CD4-positive, alpha-beta T cell treated with Interleukin-6 for 4 hours (primary cell): Measurements from ENCODE around the gene NLRP1.
"Not testable (repeated sequence)": the region's sequence is repeated elsewhere in the genome, so short reads cannot be mapped to it uniquely, and the experiment has no call there.

ENCODE experiments used
- DNase-seq: peaks from one replicate; pipeline ENCODE4 v3.0.0-alpha.2; 2020; ENCODE audit warnings: mixed read lengths

NLRP1 gene

GRCh38 chr17:5585836-5586521 lies 1.7 kb upstream of the NLRP1 start:
- DNase-seq, result peak; percentile 53

DNA sequence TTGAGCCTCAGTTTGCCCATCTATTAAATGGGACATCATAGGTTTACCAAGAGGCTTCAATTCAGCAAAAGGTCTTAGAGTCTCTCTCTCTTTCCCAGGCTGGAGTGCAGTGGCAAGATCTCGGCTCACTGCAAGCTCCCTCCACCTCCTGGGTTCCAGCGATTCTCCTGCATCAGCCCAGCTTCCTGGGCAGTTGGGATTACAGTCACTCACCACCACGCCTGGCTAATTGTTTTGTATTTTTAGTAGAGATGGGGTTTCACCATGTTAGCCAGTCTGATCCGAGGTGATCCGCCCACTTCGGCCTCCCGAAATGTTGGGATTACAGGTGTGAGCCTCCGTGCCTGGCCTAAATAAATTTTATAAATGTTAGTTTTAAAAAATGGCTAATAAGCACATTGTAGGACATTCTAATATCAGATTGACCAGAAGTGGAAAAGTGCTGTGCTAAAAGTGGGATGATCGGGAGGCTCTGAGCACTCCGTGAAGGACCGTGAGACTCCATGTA lies 1.0 kb upstream of the NLRP1 start:
- DNase-seq, result no peak

GRCh38 chr17:5583426-5584382 lies 605 bp downstream of the NLRP1 start:
- peak; percentile 14 for DNase-seq

DNA sequence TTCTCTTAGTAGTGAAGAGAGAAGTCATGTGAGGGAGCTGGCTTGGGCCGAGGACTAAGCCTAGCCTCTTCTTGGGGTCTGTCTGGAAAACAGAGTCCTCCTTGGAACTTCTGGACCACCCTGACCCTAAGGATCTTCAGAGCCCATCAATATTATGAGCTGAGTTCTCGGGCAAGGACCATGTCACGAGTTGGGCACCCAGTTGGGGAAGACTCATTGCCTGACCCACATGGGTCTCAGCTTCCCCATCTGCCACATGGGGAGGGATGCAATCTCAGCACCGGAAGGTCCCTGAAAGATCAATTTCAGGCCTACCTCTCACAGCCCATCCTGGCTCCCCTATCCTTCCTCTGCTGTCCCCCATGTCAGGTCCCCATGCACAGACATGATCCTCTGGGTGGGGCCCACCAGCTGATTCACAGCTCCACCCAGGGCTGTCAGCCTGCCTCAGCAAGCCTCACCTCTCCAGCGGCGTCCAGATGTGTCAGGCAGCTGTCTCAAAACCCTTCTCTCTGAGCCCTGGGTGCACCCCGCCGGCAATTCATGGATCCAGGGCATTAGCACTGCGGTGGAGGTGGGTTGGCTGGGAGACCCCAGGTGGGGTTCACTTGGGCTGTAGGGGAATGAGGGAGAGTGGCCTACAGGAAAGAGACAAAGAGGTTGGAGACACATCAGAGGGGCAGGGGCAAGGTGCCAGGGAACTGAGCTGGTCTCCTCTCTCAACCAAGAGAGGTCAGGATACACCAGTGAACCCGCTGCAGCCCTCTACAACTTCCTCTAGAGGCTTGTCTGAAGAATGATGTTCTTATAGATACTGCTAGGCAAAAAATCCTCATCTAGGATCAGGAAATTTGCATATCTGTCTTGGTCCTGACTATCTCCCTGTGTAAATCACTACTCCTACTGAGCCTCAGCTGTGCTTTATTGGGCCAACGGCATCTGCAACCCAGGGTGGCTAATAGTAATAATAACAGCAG lies 1.8 kb downstream of the NLRP1 start:
- DNase-seq, result peak; percentile 28

- DNase-seq, result no peak
These were observed 2.7 kb downstream of the NLRP1 start for GRCh38 chr17:5581655-5582054.

GRCh38 chr17:5580969-5581368 lies 3.3 kb downstream of the NLRP1 start:
- no peak for DNase-seq

- DNase-seq, result no peak
These were observed 3.9 kb downstream of the NLRP1 start for GRCh38 chr17:5580367-5580766.

DNA sequence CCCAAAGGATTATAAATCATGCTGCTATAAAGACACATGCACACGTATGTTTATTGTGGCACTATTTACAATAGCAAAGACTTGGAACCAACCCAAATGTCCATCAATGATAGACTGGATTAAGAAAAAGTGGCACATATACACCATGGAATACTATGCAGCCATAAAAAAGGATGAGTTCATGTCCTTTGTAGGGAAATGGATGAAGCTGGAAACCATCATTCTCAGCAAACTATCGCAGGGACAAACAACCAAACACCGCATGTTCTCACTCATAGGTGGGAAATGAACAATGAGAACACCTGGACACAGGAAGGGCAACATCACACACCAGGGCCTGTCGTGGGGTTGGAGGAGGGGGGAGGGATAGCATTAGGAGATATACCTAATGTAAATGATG lies 5.5 kb downstream of the NLRP1 start:
- DNase-seq, result not testable (repeated sequence)

DNA sequence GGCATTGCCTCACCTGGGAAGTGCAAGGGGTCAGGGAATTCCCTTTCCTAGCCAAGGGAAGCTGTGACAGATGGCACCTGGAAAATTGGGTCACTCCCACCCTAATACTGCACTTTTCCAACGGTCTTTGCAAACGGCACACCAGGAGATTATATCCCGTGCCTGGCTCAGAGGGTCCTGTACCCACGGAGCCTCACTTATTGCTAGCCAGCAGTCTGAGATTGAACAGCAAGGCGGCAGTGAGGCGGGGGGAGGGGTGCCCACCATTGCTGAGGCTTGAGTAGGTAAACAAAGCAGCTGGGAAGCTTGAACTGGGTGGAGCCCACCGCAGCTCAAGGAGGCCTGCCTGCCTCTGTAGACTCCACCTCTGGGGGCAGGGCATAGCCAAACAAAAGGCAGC lies 11.3 kb downstream of the NLRP1 start:
- DNase-seq, result not testable (repeated sequence)

GRCh38 chr17:5571281-5571680 lies 13.0 kb downstream of the NLRP1 start:
- no peak for DNase-seq

GRCh38 chr17:5565808-5566207 lies 18.5 kb downstream of the NLRP1 start:
- no peak for DNase-seq

DNA sequence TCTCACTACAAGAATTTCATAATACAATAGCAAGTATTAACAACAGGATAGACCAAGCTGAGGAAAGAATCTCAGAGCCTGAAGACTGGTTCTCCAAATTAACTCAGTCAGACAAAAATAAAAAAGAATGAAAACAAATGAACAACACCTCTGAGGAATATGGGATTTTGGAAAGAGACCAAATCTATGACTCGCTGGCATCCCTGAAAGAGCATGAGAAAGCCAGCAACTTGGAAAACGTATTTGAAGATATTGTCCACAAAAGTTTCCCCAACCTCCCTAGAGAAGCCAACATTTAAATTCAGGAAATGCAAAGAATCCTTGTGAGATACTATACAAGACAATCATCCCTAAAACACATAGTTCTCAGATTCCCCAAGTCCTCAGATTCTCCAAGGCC lies 20.9 kb downstream of the NLRP1 start:
- no peak for DNase-seq

- no peak for DNase-seq
These were observed 21.5 kb downstream of the NLRP1 start for GRCh38 chr17:5562661-5563360.

DNA sequence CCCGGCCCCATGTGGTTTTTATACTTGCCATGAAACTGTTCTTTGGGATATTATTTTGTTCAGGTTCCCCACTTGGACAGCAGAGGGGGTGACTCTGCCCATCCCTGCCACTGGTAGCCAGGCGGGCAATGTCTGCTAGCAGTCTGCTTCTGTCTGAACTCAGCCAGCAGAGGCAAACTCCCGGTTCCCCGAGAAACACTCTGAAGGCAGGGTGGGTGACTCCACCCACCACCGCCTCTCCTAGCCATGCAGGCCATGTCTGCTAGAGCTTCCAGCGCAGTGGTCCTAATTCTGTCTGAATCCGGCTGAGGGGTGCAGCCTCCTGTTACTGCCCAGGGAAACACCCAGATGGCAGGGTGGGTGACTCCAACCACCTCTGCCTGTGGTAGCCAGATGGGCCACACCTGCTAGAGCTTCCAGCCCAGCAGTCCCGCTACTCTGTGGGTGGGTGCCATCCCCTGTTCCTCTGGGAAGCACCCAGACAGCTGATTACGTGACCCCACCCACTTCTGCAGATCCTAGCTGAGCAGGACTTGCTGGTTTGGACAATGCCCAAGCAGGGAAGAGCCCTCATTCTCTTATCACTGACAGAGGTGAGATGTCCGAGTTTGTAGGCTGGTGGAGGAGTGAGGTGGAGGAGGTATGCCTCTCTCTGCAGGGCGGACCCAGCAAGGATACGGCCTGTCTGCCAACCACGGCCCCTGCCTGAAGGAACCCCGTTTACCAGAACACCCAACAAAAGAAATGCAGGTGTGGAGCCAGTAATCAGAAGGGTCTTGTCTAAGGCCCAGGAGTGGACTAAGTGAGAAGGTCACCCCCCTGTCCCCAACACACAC lies 22.4 kb downstream of the NLRP1 start:
- no peak for DNase-seq

GRCh38 chr17:5560361-5560988 lies 23.8 kb downstream of the NLRP1 start:
- DNase-seq, result no peak

DNA sequence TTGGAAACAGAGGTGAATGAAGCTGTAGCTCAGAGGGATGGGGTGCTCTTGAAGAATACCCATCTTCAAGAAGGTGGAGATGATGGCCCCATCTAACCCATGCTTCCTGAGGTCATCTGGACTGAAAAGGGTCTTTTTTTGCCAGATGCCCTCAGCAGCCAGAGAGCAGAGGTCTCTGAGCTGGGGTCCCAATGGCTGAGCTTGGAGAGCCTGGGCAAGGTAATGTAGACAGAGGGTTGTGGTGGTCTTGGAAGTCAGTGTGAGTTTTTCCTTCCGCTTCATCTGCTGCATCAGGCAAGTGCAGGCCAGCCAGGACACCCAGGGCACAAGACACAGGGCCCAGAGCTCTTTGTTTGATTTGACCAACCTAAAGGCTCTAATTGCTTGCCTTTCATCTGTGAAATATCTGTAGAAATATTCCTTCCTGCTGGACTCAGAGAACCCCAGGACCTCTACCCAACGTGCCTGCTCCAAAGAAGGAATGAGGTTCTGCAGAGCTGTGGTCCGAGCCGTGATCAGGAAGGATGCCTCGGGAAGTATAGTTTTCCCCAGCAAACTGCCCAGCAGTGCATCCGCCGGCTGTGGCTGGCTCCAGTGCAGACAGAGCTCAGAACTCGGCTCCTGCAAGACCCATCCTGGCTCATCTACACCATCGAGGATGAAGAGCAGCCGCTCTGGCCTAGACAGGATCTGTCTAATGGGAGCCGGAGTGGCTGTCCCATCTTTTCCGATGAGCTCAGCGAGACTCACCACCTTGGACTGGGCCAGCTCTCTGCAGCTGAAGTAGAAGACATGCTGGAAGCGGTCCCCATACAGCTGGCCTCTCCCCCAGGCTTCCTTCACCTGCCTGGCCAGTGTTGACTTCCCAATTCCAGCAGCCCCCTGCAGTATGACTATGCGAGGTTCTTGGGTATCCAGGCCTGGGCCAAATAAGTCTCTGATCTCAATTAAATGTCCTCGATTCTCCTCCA lies 25.2 kb downstream of the NLRP1 start:
- no peak for DNase-seq

DNA sequence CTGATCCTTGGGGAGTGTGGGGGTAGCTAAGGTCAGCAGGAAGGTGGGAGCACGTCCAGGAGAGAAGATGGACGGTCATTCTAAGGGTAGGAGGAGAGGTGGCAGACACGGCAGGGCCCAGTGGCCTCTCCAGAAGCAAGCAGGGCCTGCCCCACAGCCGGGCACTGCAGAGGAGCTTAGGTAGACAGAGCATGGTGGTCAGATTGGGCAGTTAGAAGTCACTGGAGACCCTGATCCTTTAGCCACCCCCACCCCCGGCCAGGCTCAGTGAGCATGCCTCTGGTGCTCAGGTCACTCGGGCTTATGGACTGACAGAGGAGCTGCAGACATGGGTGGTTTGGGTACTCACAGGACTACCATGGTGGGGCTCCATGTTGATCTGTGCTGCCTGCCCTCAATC lies 26.3 kb downstream of the NLRP1 start:
- no peak for DNase-seq

DNA sequence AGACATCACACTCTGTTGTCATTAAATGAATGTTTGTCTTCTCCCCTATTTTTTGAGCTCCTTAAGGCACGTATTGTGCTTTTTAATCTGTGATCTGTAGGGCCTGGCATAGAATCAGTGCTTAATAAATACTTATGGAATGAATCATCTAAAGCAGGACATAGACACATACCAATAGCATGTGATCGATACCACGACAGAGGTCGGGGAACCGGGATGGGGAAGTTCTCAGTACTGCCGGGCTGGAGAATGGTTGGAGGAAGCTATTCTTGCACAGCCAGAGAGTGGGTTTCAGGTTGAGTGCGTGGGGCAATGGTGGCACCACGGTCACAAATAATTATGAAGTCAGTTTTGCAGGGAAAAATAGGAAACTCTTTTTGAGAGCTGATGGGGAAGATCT lies 26.8 kb downstream of the NLRP1 start:
- no peak for DNase-seq

DNA sequence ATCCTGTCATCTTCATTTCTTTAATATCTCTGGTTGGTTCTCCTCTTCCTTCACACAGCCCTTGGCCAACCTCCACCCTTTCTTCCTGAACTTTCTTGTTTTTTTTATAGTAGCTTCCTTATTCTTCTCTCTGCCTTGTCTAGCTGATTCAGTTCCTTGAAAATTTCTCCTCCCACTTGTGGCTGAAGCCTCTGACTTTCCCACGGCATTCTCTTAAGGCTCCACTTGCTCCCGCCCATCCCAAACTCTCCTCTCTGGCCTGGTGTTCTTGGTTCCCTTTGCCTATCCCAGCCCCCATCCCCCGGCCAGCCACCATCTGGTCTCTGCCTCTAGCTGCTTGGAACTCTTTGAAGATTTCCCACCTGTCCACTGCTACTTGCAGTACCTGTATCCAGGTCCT lies 29.1 kb downstream of the NLRP1 start:
- no peak for DNase-seq
